Activated CD4-positive, alpha-beta memory T cell treated with anti-CD3 and anti-CD28 coated beads, Interleukin-2, amount 10 ng/mL, durations not matched to agents 7 days and 5 days (primary cell): ENCODE data around the gene RBFOX2. TPM values are rescaled to one million over a fixed set of nuclear protein-coding genes. Genes with fewer than 3 reads are reported as not detected.
"Not testable (repeated sequence)": the region's sequence is repeated elsewhere in the genome, so short reads cannot be mapped to it uniquely, and the experiment has no call there.

Source experiments
- CTCF ChIA-PET: fragments of 350-600 bp; sonication (Branson Sonifier 250); formaldehyde crosslinking; loops from one replicate; lab custom pipeline; 2021; ENCODE audit warnings: antibody characterized with exemption, inconsistent platforms; lab: Charles Lee
- POLR2A ChIA-PET: fragments of 350-600 bp; sonication (Branson Sonifier 250); formaldehyde crosslinking; loops from one replicate; lab custom pipeline; 2021; ENCODE audit warnings: antibody characterized with exemption; lab: Charles Lee
- DNase-seq: peaks from one replicate; pipeline ENCODE4 v3.0.0-alpha.2; 2020
- H3K27ac Mint-ChIP-seq: one replicate; pipeline ENCODE4 v1.8.0; 2021; ENCODE audit warnings: mild to moderate bottlenecking, mixed read lengths
- H3K27me3 Mint-ChIP-seq: one replicate; pipeline ENCODE4 v1.8.0; 2021; ENCODE audit warnings: mixed read lengths
- H3K36me3 Mint-ChIP-seq: one replicate; pipeline ENCODE4 v1.8.0; 2021; ENCODE audit warnings: low read depth, mixed read lengths
- H3K4me1 Mint-ChIP-seq: one replicate; pipeline ENCODE4 v1.8.0; 2021; ENCODE audit warnings: mixed read lengths
- H3K4me3 Mint-ChIP-seq: one replicate; pipeline ENCODE4 v1.8.0; 2021; ENCODE audit warnings: mild to moderate bottlenecking, mixed read lengths
- H3K9me3 Mint-ChIP-seq: one replicate; pipeline ENCODE4 v1.8.0; 2021; ENCODE audit warnings: mixed read lengths
- total RNA-seq, 2 experiments: library from RNA; stranded (reverse); gene quantifications; one replicate each; pipeline ENCODE4 v1.2.3, GENCODE V29; 2021

RBFOX2 gene
- total RNA-seq, 2 experiments from 2014 or later, result 0.83 to 1.4 TPM

DNA sequence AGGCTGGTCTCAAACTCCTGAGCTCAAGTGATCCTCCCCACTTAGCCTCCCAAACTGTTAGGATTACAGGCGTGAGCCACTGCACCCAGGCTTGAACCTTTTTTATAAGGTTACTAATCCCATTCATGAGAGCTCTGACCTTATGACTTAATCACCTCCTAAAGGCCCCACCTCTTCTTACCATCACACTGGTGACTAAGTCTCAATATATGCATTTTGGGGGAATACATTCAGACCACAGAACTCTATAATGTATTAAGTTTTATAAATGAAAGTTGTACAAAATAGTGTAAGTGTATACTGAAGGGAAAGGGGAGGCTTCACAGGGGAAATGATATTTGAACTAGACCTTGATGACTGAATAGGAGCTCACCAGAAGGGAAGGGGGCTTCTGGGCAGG, 28.4 kb upstream of the RBFOX2 start:
- no peaks in the 10 kb centered on the region for H3K36me3 Mint-ChIP-seq
- ChIA-PET CTCF (interaction anchor here (4.1 kb wide), 1 partner anchor 9 kb away, joined by 44 read pairs; no protein-coding TSS in a partner anchor), POLR2A (interaction anchor here (1.4 kb wide), 1 partner anchor 9 kb away, joined by 3 read pairs; no protein-coding TSS in a partner anchor)
- no peak overlapping the region for H3K4me3 Mint-ChIP-seq
- no peak for DNase-seq
- H3K9me3 Mint-ChIP-seq, result no peaks in the 10 kb centered on the region
- H3K27me3 Mint-ChIP-seq, result peaks cover 12% of the 10 kb centered on the region
- no peak overlapping the region for H3K27ac Mint-ChIP-seq
- H3K4me1 Mint-ChIP-seq, result peaks cover 8% of the 10 kb centered on the region

DNA sequence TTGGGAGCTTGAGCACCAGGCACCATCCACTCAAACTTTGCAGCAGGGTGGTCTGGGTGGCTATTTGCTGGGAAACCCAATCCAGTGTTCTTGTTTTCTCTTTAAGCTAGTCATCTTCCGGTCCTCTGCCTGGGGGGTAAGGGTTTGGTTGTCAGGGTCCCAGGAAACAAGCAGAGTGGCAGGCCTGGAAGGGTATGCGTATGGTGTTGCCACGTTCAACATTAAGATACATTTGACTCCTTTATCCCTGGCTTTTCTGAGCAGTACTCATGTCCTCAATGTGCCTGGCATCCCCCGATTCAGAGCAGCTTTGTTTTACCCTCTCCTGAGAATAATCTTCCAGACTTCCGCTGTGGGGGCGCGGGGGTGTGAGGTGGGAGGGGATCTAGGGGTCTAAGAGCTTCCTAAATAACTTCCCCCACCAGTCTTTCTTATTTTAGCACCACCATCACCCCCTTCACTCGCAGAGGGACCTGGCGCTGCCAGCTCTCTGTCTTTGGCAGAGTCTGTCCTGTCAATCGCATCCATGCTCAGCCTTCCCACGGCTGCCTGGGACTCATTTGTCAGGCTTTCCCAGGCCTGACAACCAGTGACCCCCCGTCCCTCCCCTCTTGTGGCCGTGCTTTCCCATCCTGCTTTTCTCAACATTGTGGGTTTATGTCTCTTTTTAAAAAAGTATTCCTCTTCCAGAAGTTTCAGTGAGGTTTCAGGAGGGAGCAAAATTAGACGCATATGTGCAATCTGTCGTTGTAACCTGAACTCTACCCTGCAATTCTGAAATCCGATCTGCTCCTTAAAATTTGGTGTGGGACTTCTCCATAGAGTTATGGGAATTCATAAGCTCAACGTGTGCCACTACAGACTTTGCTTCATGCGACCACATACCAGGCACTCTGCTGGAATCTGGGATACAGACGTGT, 27.0 kb upstream of the RBFOX2 start:
- DNase-seq, result no peak
- peaks cover 8% of the 10 kb centered on the region for H3K4me1 Mint-ChIP-seq
- no peaks in the 10 kb centered on the region for H3K9me3 Mint-ChIP-seq
- CTCF ChIA-PET, result interaction anchor here (4.1 kb wide), 1 partner anchor 10 kb away, joined by 44 read pairs; no protein-coding TSS in a partner anchor
- POLR2A ChIA-PET, result no interaction called here
- no peak overlapping the region for H3K27ac Mint-ChIP-seq
- peaks cover 12% of the 10 kb centered on the region for H3K27me3 Mint-ChIP-seq
- no peaks in the 10 kb centered on the region for H3K36me3 Mint-ChIP-seq
- H3K4me3 Mint-ChIP-seq, result no peak overlapping the region

DNA sequence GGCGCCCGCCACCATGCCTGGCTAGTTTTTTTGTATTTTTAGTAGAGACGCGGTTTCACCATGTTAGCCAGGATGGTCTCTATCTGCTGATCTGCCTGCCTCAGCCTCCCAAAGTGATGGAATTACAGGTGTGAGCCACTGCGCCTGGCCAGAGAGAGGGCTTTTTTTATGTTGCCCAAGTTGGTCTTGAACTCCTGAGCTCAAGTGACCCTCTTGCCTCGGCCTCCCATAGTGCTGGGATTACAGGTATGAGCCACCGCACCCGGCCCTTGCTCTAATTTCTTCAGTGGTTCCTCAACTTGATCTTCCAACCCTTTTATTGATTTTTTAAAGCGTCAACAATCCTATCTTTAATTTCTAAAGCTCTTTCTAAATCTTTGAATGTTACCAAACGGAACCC, 25.8 kb upstream of the RBFOX2 start:
- H3K9me3 Mint-ChIP-seq, H3K27ac Mint-ChIP-seq, H3K36me3 Mint-ChIP-seq, H3K4me1 Mint-ChIP-seq, POLR2A ChIA-PET, H3K4me3 Mint-ChIP-seq, DNase-seq: not testable (repeated sequence)
- CTCF ChIA-PET, result interaction anchor here (4.1 kb wide), 1 partner anchor 11 kb away, joined by 44 read pairs; no protein-coding TSS in a partner anchor
- peaks cover 12% of the 10 kb centered on the region for H3K27me3 Mint-ChIP-seq

DNA sequence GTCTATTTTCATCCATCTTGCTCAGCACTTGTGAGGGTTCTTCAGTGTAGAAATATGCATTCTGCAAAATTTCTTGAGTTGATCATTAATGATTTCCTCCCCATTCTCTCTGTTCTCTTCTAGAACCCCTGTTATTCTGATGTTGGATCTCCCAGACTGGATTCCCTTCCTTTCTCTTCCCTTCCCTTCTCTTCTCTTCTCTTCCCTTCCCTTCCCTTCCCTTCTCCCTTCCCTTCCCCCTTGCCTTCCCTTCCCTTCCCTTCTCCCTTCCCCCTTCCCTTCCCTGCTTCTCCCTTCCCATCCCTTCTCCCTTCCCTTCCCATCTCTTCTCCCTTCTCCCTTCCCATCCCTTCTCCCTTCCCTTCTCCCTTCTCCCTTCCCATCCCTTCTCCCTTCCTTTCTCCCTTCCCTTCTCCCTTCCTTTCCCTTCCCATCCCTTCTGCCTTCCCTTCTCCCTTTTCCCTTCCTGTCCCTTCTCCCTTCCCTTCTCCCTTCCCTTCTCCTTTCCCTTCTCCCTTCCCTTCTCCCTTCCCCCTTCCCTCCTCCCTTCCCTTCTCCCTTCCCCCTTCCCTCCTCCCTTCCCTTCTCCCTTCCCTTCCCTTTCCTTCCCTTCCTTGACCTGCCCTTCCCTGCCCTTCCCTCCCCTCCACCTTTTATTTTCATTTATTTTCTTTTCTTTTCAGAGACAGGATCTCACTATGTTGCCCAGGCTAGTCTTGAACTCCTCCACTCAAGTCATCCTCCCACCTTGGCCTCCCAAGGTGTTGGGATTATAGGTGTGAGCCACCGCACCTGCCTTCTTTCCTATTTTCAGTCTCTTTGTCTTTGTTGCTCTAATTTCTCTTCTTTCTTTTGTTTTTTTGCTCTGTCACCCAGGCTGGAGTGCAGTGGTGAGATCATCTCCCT, 24.9 kb upstream of the RBFOX2 start:
- Mint-ChIP-seq H3K4me1 (peaks cover 8% of the 10 kb centered on the region), H3K27ac (no peak overlapping the region), H3K36me3 (no peaks in the 10 kb centered on the region), H3K4me3 (no peak overlapping the region), H3K27me3 (peaks cover 12% of the 10 kb centered on the region), H3K9me3 (no peaks in the 10 kb centered on the region)
- ChIA-PET POLR2A (no interaction called here), CTCF (interaction anchor here (2.5 to 4.1 kb wide), 2 partner anchors 12 kb away, joined by 17 to 44 read pairs; no protein-coding TSS in a partner anchor)
- no peak for DNase-seq

DNA sequence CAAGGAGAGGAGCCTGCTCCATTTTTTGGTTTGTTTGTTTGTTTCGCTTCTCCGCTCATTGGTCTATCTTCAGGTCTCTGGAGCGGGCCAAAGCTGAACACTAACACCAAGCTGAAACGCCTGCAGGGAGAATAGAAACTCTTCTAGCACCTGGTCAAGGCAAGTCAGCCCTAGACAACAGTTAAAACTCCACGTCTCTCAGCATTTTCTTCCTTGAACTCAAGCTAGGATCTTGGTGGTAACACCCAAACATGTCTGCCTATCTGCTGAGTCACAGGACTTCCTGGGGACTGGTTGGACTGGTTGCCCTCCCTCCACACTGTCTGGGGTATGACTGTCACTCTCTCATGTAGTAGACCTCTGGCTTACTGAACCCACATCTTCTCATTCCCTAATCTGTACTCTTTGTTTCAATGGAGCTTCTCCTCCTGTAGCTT, 23.9 kb upstream of the RBFOX2 start:
- no peaks in the 10 kb centered on the region for H3K36me3 Mint-ChIP-seq

DNA sequence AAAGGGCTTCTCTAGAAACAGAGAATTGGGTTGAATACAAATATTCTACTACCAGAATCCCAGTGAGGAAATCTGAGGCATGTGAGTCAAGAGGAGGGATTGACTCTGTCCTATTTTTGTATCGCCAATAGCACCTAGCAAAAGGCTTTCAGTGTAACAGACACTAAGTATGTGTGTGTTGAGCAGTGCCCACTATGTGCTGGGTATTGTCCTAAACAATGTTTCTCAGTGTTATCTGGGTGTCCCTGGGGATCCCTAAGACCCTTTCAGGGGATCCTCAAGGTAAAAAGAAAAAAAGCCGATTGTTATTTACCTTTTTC, 21.0 kb upstream of the RBFOX2 start:
- no peak for DNase-seq
- no peaks in the 10 kb centered on the region for H3K9me3 Mint-ChIP-seq
- peaks cover 8% of the 10 kb centered on the region for H3K4me1 Mint-ChIP-seq
- ChIA-PET CTCF (interaction anchor here (2.4 kb wide), 1 partner anchor 17 kb away, joined by 13 read pairs; no protein-coding TSS in a partner anchor), POLR2A (no interaction called here)
- no peak overlapping the region for H3K27ac Mint-ChIP-seq
- peaks cover 8% of the 10 kb centered on the region for H3K27me3 Mint-ChIP-seq
- no peak overlapping the region for H3K4me3 Mint-ChIP-seq
- no peaks in the 10 kb centered on the region for H3K36me3 Mint-ChIP-seq

More for the DNA sequence above, 23.9 kb upstream of the RBFOX2 start:
- peaks cover 8% of the 10 kb centered on the region for H3K4me1 Mint-ChIP-seq
- no peak overlapping the region for H3K4me3 Mint-ChIP-seq
- no peak for DNase-seq
- POLR2A ChIA-PET, result no interaction called here
- H3K27ac Mint-ChIP-seq, result no peak overlapping the region
- peaks cover 12% of the 10 kb centered on the region for H3K27me3 Mint-ChIP-seq
- H3K9me3 Mint-ChIP-seq, result no peaks in the 10 kb centered on the region
- CTCF ChIA-PET, result interaction anchor here (0.8 to 2.5 kb wide), 2 partner anchors 13 to 20 kb away, joined by 3 to 17 read pairs; no protein-coding TSS in a partner anchor

DNA sequence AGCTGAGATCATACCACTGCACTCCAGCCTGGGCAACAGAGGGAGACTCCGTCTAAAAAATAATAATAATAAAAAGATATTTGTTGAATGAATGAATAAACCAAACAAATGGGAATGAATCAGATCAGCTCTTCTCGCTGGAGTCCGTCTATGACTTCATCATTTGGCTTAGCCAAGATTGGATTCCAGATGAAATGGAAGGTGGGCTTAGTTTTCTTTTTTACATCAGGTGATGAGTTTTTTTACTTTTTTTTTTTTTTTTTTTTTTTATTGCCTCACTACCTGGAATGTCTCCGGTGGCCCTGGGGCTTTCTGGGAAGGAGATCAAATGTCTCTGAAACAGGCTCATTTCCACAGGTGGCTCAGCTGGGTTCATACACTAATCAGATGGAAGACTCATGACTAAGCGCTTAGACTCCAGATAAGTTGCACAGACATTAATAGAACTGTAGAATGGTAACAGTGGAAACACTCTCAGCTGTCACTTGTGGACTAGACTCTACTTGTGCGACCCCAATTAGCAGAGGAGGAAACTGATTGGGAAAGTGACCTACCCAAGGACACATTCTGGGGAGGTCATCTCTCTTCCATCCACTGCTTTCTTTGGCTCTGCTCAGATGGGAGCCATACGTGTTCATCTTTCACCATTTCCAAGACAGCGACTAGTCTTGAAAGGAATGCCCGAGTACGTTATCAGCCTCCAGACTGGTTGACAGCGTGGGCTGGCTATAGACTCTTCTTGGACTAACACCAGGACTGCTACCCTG, 20.5 kb upstream of the RBFOX2 start:
- ChIA-PET CTCF (interaction anchor here (2.4 kb wide), 1 partner anchor 17 kb away, joined by 13 read pairs; no protein-coding TSS in a partner anchor), POLR2A (no interaction called here)
- Mint-ChIP-seq H3K9me3 (no peaks in the 10 kb centered on the region), H3K4me3 (no peak overlapping the region), H3K27me3 (peaks cover 6% of the 10 kb centered on the region), H3K27ac (no peak overlapping the region), H3K36me3 (no peaks in the 10 kb centered on the region), H3K4me1 (peaks cover 8% of the 10 kb centered on the region)
- no peak for DNase-seq

DNA sequence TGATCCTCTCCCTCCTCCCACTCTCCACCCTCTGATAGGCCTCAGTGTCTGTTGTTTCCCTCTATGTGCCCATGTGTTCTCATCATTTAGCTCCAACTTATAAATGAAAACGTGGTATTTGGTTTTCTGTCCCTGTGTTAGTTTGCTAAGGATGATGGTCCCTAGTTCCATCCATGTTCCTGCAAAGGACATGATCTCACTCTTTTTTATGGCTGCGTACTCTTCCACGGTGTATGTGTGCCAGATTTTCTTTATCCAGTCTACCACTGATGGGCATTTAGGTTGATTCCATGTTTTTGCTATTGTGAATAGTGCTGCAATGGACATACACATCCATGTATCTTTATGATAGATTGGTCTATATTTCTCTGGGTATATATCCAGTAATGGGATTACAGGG, 15.9 kb upstream of the RBFOX2 start:
- H3K4me1 Mint-ChIP-seq, CTCF ChIA-PET: not testable (repeated sequence)

DNA sequence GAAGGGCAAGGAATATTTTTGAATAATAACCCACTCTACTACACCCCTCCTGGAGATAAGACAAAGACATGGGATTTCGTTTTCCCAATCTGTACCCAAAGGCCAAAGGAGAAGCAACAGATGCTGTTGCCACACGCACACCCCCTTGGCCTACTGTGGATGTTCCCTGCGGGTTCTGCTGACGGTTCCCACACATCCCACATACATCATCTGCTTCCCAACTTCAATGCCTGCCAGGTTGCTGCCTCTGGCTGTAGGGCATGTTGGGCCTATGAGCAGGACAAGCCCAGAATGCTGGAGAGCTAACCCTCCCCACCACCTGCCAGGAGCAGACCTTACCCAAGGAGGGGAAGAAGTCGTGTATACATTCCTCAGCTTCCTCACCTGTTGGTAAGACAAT, 13.6 kb upstream of the RBFOX2 start:
- ChIA-PET POLR2A (no interaction called here), CTCF (interaction anchor here (0.7 kb wide), 1 partner anchor 23 kb away, joined by 3 read pairs; no protein-coding TSS in a partner anchor)
- Mint-ChIP-seq H3K4me1 (no peaks in the 10 kb centered on the region), H3K4me3 (no peak overlapping the region), H3K36me3 (no peaks in the 10 kb centered on the region), H3K9me3 (no peaks in the 10 kb centered on the region), H3K27me3 (peaks cover 18% of the 10 kb centered on the region), H3K27ac (no peak overlapping the region)
- no peak for DNase-seq

More for the DNA sequence above, 15.9 kb upstream of the RBFOX2 start:
- H3K4me3 Mint-ChIP-seq, POLR2A ChIA-PET, H3K27ac Mint-ChIP-seq, DNase-seq, H3K36me3 Mint-ChIP-seq, H3K9me3 Mint-ChIP-seq: not testable (repeated sequence)
- H3K27me3 Mint-ChIP-seq, result peaks cover 11% of the 10 kb centered on the region

DNA sequence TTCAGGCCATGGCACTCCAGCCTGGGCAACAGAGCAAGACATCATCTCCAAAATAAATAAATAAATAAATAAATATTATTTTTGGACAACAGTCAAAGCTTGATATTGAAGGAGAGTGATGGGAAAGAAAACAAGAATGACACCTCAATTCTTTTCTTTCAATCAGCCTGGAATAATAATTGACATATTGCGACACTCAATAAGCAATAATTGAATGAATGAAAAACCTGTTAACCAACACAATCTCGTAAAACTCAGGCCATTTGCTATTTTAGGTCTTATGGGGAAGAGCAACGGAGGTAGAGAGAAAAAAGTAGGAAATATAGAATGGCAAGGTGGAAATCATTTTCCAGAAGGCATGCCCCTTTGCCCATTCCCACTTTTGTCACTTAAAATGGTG, 10.5 kb upstream of the RBFOX2 start:
- DNase-seq, result no peak
- Mint-ChIP-seq H3K9me3 (no peaks in the 10 kb centered on the region), H3K36me3 (no peaks in the 10 kb centered on the region), H3K27me3 (peaks cover 29% of the 10 kb centered on the region), H3K4me1 (no peaks in the 10 kb centered on the region), H3K4me3 (no peak overlapping the region), H3K27ac (no peak overlapping the region)
- ChIA-PET POLR2A (no interaction called here), CTCF (no interaction called here)

DNA sequence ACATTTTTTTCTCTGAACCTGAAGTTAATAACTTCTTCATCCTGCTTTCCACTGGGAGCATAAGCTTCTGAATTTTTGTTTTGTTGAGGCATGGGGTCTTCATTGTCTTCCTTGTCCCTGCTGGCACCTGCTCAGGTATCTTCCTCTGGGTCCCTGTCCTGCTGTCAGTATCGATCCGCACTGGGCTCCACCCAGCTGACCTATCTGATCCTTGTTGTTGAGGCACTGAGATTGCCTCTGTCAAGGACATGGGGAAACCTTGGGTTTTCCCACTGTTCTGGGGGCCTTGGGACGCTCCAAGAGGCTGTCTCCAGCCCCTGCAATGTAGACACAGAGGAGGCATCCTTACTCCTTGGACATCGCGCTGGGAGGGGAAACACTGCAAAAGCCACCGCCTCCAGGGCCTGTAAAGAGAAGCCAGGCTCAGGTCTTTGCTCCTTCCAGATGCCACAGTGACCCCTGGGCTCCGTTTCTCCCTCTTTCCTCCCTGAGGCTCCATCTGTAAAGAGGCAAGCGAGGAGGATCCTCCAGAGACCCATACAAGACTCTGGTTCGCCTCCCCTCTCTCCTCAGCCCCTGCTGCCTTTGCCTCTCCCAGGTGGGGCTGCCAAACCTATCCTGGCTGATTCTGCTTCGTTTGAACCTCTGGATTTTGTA, 8.6 kb upstream of the RBFOX2 start:
- DNase-seq, result no peak
- Mint-ChIP-seq H3K9me3 (no peaks in the 10 kb centered on the region), H3K27ac (no peak overlapping the region), H3K27me3 (peaks cover 36% of the 10 kb centered on the region), H3K4me1 (no peaks in the 10 kb centered on the region), H3K4me3 (no peak overlapping the region), H3K36me3 (no peaks in the 10 kb centered on the region)
- CTCF ChIA-PET, result no interaction called here
- POLR2A ChIA-PET, result no interaction called here

DNA sequence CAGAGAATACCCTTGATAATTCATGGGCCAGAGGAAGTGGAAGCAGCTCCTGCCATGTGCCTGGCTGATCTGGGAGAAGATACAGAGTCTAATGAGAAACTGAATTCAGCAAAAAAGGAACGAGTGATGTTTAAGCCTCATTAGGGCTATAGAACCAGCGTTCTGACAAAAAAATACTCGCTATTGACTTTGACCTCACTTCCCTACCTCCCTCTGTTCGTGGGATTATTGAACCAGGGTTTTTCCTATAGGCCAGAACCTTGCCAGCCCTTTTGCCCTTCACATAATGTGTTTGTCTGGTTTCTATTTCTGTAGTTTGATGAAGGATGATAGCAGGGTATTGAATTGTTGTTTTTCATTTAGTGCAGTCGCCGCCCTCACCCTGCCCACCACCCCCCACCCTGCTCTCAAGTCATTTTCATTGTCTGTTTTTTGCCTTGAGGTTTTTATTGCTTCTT, 7.6 kb upstream of the RBFOX2 start:
- Mint-ChIP-seq H3K36me3 (no peaks in the 10 kb centered on the region), H3K4me3 (no peak overlapping the region), H3K9me3 (no peaks in the 10 kb centered on the region), H3K4me1 (no peaks in the 10 kb centered on the region), H3K27ac (no peak overlapping the region), H3K27me3 (peaks cover 42% of the 10 kb centered on the region)
- no peak for DNase-seq
- ChIA-PET POLR2A (no interaction called here), CTCF (interaction anchor here (1.3 kb wide), 1 partner anchor 29 kb away, joined by 6 read pairs; no protein-coding TSS in a partner anchor)
